GM19467 (cell line): Measurements from ENCODE around the gene C1QTNF5.

Experiments
- ATAC-seq: cut with Tn5 transposase; IDR thresholded peaks from one replicate; pipeline ENCODE4 v1.9.1; 2021; ENCODE audit warnings: mild to moderate bottlenecking, moderate library complexity; ENCODE audit not compliant: unreplicated experiment

Gene C1QTNF5

DNA sequence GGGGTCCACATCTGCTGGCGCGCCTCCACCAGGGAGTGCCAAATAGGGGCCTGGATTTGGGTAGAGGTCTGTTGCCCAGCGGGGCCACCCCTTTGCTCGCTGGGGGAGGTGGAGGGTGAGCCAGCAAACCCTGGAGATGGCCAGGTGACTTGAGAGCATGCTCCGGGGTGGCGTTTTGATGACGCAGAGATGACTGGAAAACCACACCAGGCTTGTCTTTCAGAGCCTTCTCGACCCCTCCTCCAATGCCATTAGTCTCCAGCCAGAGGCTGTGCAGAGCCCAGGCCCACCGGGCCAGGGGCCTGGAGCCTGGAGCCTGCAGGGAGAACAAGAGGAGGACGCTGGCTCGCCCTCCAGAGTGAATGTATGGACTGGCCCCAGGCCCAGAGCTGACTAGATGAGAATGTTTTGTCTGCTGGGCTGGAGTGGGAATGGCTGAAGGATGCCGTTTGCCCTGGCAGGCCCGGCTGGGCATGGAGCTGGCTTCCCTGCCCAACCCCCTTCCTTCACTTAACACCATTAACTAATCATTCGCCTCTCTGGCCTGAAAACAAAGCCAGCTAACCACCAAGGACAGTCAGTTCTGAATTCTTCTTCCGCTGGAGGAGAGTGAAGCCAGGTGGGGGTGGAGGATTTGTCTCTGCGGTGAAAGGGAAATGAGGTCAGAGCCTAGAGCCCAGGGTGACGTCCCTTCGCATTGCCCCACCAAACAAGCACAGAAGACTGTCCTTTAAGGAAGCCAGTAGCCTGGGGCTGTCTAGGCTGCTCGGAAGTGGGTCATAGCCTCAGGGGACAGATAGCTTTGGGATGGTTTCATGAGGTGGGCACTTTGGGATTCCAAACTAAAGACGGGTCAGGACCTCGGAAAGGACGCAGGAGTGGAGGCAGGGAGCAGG is 22.2 kb downstream of the C1QTNF5 start:
- ATAC-seq: no peak

DNA sequence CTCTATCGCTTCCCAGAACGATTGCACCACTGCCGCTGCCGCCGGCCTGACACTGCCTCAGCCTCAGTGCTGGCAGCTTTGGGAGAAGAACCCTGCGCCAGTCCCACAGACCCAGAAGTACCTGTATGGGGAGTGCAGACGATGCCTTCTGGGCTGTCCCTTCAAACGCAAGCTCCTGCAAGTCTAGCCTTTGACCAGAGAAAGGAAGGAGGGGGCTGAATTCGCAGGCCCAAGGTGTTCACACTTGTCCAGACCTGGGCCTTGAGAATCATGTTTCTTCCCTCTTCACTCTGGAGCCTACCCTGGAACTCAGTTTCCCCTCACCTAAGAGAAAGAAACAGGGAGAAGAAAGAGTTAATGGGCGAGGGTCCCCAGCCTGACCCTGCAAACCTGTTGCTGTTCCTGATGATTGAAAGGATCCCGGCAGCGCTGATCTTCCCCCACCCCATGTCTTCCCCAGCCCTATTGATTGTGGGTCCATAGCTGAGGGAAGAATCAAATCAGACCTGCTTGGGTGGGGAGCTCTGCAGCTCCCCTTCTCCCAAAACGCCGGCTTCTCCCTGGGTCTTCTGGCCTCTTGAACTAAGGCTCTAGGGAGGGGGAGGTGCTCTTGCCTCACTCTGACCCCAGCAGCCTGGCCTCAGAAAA is 23.0 kb downstream of the C1QTNF5 start:
- no peak for ATAC-seq

DNA sequence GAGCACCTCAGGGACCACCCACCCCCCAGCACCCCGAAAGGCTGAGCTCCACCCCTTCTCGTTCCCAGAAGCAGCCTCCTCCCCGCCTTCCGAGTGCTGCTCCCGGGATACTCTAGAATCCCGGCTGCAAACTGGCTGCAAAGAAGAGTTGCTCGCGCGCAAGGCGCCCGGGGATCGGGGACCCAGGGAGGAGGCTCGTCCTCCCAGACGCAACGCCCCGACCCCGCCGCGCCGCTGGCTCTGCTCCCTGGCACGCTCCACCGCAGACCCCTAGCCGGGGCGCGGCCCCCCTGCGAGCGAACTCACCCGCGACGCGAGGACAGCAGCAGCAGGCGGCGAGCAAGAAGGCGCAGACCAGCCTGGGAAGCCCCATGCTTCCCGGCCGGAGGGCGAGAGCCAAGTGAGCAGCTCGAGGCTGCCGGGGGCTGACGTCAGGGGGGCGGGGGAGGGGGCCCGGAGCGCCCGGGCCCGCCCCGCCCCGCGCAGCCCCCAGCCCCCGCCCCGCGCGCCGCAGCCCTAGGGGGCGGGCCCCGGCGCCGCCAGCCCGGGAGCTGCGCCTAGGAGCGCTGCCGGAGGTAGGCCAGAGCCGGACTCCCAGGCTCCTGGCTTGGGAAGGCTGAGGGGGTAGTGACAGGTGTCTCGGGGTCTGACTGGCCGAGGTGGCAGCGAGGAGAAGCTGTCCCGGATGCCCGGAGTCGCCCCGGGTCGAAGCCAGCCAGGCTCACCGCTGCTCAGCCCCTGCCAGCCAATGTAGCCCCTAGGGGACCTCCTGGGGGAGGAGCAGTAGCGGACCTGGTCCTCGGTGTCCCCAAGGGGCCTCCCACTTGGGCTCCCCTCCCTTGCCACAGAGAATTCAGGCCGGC is 23.7 kb downstream of the C1QTNF5 start, which contains the start of gene MCAM:
Gene MCAM, minus strand, starts transcription at position 402 of the 863 bp plus-strand sequence. Its CDS starts 29 bp downstream, at position 373.
- ATAC-seq: no peak

- no peak for ATAC-seq
Measured at GRCh38 chr11:119316016-119316728, 24.5 kb downstream of the C1QTNF5 start.

GRCh38 chr11:119315131-119316015 is 25.3 kb downstream of the C1QTNF5 start:
- ATAC-seq: no peak

GRCh38 chr11:119314726-119315125 is 26.0 kb downstream of the C1QTNF5 start:
- ATAC-seq: no peak

- ATAC-seq: no peak
Measured at GRCh38 chr11:119310682-119311052, 30.0 kb downstream of the C1QTNF5 start.

- no peak for ATAC-seq
Measured at GRCh38 chr11:119309953-119310681, 30.6 kb downstream of the C1QTNF5 start.

- ATAC-seq: no peak
Measured at GRCh38 chr11:119309411-119309810, 31.3 kb downstream of the C1QTNF5 start.

DNA sequence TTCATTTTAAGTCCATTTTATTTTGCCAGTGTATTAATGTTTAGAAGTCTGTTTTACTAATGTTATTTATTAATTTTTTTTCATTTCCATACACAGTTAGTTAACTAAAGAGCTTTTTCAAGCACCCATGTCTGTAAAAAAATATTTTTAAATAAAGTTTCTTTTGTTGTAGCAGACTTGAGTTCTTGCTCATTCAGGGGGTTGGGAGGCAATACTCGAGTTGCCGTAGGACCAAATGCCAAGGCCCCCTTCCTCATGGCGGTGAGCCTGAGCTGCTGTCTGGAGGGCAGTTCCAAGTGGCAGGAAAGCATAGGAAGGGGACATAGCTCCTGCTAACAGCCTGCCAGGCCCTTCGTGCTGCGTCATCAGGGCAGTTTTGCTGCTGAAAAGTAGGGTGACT is 32.7 kb downstream of the C1QTNF5 start:
- ATAC-seq: no peak

- no peak for ATAC-seq
Measured at GRCh38 chr11:119307219-119307618, 33.5 kb downstream of the C1QTNF5 start.

DNA sequence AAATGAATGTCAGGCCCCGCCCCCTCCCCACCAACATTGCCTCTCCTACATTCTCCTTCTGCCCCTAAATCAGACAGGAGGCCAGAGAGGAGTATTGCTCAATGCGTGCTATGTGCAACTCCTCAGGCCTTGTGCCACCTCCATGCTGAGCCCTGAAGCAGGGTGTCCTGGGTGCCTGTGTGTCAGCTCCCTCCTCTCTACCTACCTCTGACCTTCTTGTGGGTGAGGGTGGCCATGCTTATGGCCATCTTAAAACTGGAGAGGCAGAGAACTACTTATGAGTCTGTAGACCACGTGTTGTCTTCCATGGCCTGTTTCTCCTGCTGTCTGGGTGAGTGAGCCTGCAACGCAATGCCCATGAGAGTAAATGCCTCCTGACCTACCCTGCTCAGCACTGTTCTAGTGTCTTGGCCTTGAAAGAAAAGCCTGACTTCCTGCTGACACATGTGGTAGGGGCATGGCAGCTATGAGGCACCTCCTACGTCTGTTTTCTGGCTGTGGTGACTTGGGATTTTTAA is 34.3 kb downstream of the C1QTNF5 start:
- ATAC-seq: no peak

DNA sequence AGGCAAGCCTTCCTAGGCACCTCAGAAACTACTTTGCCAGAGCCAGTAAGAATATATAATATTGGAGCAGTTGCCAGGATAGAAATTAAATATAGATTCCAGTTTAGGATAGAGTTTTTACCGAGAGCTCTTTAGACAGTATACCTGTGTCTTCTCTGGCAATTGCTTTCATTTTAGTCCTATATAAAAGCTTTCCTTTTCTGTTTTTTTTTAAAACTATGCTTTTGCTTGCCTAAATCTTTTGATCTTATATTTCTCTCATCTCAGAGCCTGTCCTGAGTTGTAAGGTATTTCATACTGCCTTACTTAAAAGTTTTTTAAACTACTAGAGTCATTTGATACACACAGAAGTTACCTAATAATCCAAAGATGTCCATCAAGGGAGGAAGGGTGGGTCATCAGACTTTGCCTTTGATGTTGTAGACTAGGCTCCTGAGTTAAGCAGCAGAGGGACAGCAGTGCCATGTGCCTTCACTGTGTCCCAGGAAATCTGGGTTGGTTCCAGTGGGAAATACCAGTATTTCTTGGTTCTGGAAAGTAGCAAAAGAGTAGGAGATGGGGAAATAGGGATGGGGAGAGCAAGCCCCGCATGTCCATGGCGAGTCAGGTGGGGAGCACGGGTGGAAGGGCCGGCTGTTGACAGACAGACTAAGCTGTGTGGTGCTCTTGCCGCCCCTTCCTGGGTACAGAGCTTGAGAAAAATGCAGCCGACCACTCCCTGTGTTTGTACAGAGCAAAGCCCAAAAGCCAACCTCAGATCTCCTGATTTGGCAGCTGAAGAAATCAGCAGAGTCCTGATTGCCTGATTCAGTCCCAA is 34.9 kb downstream of the C1QTNF5 start:
- ATAC-seq: no peak

- no peak for ATAC-seq
Measured at GRCh38 chr11:119303227-119303718, 37.4 kb downstream of the C1QTNF5 start.

GRCh38 chr11:119300198-119300964 is 40.3 kb downstream of the C1QTNF5 start:
- no peak for ATAC-seq

- ATAC-seq: no peak
Measured at GRCh38 chr11:119299416-119299815, 41.3 kb downstream of the C1QTNF5 start.

GRCh38 chr11:119298726-119299125 is 42.0 kb downstream of the C1QTNF5 start:
- no peak for ATAC-seq
